A673 (cell line): ENCODE measurements around the gene GRIK1.

Experiments
- CTCF ChIP-seq: fragments of 300-800, 200-600 bp; sonication (generic); conservative IDR thresholded peaks from 2 replicates; pipeline ENCODE4 v1.5.1; 2017; ENCODE audit warnings: low read depth, mild to moderate bottlenecking, antibody characterized with exemption, low read length, moderate library complexity, mixed read lengths
- EZH2 ChIP-seq: fragments of 200-600 bp; sonication (generic); IDR thresholded peaks from 2 replicates; pipeline ENCODE4 v1.6.1; 2017; ENCODE audit warnings: borderline replicate concordance, low read depth, mild to moderate bottlenecking, mixed read lengths, antibody characterized with exemption, low read length; ENCODE audit not compliant: poor library complexity, severe bottlenecking

- TF ChIP-seq CTCF = no peak
- no peak for TF ChIP-seq EZH2
Observed at GRCh38 chr21:29716753-29717152, 223.0 kb downstream of the GRIK1 start.
